A172 (cell line): Measurements from ENCODE around the gene RTN4RL1. TPM values are rescaled to one million over a fixed set of nuclear protein-coding genes. Genes with fewer than 3 reads are reported as not detected.

Experiments used
- DNase-seq: peaks from one replicate; pipeline ENCODE4 v3.0.0-alpha.2; 2015; ENCODE audit warnings: low spot score
- total RNA-seq: library from RNA; depleted of rRNA; stranded (reverse); fragments of >200 nt; shearing (Covaris generic); gene quantifications from 2 replicates; pipeline ENCODE4 v1.2.3, GENCODE V29; 2014

Gene RTN4RL1
- total RNA-seq, 1 experiment from 2014 or later, result 2.2 TPM

DNA sequence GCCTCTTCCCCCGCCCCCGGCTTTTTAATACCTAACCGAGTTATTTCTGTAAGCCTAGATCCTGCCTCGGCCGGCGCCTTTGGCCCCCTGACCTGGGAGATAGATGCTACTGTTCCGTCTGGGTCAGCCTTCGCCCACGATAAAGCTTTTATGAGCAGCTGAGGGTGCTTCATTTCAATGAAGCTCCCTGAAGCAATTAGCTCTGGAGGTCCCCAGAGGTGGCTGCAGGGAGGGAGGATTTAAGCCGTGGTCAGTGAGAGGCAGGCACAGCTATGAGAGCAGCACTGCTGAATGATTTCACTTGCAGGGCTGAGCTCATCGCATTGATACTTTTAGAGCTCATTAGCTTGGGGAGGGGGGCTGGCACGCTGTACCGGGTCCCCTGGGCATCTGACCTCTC is 105.9 kb downstream of the RTN4RL1 start:
- DNase-seq, result no peak

DNA sequence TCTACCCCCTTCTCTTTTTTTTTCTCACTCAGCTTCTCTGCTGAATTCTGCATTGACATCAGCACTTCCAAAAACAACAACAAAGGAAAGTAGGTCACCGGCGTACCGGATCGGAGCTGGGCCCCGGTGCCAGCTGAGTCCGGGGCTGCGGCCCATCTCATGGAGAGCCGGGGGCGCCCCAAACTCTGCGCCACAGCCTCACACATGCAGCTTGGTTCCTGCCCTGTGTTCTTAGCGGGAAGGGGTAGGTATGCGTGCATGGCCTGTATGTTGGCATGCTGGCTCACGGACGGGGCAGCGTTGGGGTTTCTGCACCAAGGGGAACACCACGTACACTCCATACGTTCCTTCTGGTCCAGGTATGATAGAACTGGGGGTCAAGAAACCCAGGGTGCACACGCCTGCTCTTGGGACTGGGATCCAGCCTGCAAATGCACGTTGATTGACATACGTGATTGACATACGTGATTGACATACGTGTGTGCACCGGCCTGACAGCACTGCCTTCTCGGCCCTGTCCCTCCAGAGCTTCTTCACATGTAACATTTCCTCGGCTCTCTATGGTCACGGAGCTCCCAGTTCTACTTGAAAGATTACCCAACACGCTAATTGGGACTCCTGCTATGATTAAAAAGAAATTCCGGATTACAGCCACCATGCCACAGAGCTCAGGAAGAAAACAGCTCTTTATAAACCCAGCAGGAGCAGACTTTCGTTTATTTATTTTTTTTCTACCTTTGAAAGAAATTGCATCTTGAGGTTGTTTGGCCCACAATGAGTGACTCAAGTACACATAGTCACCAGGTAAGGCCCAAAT is 106.6 kb downstream of the RTN4RL1 start:
- DNase-seq, result no peak

DNA sequence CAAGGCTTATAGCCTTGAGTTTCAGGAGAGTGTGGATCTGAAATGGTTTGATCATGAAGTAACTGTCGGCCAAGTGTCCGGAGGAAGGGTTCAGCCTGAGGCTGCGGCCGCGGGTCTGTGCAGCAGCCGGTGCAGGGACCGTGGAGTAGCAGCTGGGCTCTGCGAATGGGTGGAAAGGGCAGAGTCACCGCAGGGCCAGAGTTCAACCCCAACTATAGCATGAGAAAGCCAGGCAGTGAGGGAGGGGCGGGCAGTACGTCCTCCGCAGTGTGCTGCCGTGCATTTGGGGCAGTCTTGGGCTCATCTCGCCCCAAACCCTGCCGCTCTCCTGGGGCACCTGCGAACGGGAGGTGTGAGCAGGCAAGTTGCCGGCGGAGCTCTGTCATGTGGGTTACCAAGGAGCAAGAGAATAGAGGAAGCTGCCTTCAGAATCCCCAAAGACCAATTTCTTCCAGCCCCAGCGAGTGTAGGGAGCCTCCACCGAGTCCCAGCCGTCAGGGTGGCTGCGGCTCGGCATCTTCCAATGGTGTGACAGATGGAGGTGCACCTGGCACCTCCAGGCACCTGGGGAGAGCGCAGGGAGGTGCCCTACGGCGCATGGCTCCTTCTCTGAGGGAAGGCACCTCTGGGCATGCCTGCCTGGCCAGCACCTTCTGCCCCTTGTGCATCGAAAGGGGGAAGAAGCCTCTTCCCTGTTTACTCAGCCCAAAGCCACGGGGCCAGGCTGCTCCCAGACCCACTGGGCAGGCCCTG is 108.0 kb downstream of the RTN4RL1 start:
- DNase-seq, result no peak

DNA sequence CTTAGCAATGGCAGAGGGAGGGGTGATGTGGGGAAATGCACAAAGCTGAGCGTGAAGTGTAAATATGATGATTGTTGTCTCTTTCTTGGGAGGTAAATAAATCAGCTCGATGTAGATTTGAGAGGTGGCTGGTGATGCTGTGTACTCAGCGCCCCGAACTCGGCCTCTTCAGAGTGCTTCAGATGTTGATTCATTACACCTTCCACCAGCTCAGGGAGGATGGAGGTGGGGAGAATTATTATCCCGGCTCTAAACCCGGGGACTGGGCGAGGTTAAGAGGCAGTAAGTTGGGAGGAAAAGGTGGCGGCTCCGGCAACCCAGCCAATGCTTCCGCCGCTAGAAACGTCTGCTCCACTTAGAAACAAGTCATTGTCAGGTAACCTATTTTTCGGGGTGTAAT is 108.8 kb downstream of the RTN4RL1 start:
- DNase-seq, result no peak

DNA sequence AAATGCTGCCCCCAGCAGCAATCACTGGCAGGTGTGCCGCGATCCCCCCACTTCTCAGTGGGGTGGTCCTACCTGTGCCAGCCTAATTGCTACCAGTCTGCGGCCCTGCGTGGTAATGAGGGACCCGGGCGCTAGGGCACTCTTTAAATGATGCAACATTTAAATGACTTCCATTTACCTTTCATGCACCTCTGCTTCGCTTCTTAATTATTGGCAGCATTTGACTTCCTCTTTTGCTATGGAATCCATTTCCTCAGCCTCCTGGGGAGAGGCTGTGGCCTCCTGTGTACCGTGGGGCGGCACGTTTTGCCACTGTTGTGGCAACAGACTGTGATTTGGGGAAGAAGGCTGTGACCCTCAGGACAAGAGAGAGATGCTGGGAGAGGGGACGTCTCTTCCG is 109.2 kb downstream of the RTN4RL1 start:
- DNase-seq, result no peak

DNA sequence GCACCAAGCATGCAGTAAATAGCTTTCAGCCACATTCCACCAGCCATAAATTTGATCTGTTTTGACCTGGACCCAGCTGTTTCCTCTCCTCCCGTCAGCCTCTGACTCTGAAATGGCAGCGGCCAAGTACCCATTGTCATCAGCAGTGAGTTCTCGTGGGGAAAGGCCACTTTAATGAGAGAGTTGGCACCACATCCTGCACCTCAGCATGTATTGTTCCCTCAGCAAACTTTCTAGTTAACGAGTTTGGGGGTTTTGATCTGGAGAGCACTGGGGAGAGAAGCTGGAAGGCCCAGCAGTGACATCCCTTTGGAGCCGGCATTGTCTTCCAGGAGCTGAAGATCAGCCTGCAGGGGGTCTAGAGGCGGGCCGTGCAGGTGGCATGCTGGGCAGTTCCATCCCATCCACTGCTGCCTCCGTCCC is 110.5 kb downstream of the RTN4RL1 start:
- DNase-seq, result no peak

DNA sequence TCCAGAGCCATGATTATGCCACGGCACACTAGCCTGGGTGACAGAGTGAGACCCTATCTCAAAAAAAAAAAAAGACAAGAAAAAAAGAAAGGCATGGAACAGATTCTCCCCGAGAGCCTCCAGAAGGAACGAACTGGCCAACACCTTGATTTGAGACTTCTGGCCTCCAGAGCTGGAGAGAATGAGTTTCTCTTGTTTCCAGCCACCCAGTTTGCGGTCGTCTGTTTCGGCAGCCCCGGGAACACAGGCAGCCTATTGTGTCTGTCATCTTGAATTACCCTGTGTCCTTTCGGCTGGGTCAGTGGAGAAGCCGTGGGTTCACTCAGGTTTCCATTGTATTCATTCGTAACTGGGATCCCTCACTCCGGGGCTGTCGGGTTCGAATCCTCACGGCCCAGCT is 111.4 kb downstream of the RTN4RL1 start:
- DNase-seq, result no peak

DNA sequence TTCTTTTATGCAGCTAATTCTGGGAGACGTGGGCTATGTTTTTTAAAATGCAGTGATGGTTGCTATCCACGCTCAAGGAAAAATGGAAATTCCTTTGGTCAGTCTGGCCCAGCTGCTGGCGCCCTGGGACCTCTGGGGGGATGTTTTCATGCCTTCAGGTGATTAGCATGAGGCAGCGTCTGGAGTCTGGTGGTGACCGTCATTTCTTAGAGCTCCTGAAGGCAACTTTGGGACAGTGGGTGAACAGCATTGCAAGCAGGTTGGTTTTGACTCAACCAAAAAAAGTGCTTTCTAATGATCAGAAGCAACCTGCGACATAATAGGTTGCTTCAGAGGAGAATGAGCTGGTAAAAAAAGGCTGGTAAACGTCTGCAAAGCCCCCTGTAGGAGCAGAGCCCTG is 113.0 kb downstream of the RTN4RL1 start:
- no peak for DNase-seq

DNA sequence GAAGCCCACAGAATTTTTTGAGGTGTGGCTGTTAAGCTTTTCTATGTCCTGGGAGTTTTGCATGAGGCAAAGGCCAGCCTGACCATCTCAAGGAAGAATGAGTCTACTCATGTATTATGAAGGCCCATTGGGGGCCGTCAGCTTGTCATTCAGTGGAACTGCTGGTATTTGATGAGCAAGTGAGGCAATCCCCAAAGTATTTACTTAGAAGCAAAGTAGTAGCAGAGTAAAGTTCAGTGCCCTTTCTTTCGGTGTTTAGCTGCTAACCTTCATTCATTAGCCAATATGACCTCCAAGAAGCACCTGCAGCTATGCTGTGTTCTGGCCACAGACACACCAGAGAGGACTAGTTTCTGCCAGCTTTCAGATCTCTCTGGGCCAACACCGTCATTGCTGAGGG is 115.1 kb downstream of the RTN4RL1 start:
- DNase-seq, result no peak

DNA sequence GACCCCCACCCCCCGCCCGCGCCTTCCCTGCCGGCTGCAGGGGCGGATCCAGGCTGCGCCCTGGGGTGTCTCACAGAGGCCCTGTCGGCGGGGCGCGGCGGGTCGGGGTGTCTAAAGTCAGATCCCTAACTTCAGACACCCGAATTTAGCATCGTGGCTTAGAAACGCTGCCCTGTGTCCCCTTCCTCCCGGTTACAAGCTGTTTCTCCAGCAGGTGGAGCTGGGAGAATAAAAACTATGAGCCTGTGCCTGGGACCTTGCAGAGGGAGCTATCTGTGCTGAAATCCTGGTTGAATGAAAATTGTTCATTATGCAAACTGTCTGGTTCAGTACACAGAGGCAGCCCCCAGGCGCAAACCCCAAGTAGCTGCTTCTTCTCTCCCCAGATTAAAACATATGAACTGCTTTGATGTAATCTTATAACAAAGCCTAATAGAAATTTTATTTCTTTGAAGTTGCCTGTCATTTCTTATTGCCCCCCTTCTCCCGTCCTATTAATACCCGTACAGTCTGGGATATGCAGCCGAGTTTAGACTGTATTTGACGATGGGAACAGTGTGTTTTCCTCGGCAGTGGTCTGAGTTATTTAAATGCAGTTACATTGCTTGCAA is 116.3 kb downstream of the RTN4RL1 start:
- peak; percentile 71 for DNase-seq

DNA sequence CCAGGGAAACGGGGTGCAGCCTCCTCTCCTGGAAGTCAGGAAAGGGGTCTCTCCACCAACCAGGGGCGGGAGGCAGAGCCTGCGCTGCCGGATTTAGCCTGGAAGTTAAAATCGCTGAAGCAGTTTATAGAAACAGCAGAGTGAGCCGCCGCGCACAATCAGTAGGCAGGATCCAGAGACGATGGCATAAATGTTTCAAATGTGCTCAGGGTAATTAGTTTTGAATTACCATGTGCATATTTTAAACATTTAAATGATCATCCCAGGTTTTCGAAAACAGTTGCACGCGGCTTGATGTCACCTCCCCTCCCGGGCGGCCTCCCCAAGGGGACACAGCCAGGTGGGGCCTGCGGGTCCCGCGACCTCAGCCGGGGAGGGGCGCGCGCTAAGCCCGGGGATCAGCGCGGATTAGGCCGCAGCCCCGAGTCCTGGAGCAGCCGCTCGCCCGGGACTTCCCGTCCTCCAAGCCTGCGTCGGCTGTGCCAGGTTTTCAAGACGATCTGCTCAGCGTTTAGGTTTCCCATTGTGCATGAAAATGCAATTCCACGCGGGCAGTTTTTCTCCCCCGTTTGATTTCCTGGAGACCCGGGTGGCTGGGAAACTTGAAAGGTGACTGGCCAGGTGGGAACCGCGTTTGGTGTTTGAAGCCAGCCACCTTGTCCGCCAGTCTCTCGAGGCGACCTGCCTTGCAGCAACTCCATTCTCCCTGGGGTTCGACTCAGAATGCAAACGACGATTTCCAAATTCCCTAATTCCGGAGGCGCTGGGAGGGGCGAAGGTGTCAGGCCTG is 117.0 kb downstream of the RTN4RL1 start:
- DNase-seq, result no peak

DNA sequence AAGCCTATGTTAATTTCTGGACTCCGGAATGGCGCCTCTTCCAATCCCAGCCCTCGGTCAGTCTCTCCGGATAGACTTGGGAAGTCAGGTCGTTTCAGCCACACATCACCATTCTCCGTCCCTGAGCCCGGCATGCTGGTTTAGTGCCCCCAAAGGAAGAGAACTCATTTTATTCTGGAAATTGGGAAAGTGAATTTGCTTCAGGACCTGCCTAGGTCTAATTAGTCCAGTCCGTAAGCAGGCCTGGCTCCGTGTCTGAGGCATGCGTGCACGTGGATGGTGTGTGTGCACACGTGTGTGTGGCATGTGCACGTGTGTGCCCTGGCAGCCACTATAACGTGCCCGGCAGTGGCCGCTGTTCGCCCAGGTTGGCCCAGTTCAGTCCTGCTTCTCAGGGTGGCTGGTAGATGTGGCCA is 117.9 kb downstream of the RTN4RL1 start:
- DNase-seq, result no peak

DNA sequence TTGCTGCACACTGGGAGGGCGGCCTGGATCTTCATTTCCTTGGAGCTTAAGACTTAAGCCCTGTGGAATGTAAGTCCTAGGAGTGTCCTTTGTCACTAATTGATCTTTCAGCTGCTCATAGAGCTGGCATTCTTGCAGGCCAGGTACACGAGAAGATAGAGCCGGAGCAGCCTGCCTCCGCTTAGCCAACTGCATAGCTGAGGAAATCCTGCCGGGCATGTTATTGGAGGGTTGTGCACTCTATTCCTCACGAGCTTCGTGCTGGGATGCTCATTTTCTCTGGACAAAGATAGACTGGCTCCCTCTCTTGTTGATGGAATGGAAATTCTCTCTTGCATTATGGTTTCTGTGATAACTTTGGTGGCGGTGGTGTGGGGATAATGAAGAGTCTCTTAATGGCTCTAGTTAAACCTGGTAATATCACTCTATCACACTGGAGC is 118.5 kb downstream of the RTN4RL1 start:
- no peak for DNase-seq

DNA sequence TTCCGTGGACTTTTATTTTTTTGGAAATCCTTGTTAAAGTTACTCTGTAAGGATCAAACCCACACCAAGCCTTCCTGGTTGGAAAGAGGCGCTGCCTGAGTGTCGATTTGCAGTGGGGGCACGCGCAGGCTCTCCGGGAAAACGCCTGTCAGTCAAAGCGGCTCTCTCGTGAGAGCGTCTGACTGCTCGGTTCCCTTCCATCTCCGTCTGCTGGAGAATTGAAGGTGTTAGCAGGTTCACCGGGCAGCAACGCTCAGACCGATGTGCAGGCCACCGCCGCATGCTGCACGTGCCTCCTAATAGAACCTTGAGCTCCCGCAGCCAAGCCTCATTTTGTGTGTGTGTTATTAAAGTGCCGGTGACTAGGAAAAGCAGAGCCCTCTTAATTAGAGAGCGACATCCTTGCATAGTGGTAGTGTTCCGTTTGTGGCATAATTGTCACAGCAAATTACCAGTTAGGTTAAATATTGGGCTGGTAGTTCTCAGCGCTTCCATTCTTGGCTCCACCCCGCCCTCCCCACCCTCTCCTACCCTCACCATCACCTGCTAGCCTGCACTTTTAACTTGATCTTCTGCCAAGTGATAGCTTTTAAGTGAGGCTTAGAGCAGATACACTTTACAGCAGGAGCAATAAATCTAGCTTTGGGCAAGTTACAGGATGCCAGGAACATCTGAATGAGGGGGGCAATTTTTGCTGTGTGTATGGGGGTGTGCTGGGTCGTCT is 119.8 kb downstream of the RTN4RL1 start:
- no peak for DNase-seq

DNA sequence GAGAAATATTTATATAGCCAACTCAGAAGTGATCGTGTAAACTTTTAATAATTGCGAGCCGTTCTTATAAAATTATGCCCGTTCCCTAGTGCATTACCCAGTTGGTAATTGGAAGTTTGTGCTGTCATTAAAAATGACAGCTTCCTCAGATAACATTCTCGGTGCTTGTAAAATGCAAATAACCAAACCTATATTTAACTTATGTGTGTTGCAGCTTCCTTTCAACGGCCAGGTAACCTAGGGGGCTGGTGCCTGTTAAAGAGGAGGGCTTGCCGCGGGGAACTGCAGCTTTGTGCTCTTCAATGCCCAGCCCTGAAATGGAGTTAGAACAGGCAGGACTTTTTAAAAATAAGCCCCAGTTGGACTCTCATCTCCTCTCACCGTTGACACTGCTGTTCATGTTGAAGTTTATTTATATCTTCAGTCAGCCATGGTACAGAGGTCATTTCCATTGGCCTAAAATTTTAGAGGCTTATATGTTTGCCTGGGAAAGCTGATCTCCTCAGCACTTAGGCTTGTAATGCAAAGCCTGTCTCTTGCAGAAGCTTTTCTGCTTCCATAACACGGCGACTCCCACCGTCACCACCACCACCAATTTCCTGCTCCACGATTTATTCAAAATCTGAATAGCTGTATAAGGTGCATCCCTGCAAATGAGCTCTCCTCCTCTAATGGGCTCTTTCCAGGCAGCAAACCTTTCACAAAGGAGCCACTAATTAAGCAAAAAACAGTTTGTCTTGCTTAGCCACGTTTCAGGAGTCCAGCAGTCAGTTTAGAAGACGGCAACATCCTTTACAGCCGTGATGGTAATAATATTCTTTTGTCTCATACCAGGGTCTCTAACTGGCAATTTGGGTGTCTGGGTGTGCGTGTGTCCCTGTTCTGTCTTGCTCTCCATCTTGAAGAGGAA is 120.6 kb downstream of the RTN4RL1 start:
- DNase-seq, result no peak

DNA sequence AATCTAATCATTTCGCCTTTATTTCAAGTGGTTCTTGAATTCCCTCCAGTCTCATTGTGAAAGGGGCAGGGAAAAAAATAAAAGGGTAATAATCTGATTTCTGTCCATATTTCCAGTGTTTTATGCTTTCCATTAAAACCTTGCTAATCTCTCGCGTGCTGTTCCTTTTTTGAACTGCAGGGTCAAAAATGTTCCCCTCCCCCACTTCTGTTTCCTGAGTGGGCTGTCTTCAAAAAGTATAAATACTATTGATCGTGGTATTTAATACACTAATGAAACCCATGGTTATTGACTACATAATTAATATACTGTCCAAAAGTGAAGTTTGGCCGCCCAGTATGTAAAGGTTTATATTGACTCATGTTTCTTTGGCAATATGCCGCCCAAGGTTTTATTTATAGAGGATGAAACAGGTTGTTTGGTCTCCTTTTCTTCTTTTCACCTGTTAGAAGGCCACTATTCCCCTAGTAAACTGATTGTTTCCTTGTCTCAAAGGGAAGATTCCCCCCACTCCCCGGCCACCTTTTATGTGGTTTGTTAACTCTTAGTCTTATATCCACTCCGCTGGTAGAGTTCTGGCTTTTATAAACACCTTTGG is 125.6 kb downstream of the RTN4RL1 start:
- DNase-seq, result no peak

DNA sequence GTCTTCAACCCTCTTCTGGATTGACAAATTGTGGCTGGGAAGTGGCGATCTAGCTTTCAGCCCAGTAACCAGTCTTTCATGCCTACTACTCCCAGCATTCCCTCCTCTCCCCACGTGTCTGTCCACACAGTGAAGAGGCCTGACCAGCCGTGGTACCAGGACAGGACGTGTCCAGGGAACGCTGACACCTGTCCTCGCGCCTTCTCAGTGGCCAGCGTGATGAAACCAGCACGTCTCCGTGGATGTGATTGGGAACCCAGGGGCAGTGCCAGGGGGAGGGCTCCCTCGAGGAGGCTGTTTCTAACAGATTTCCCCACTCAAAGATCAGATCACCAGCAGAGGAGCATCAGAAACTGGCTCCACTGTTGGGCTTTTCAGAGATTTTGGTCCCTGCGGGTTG is 126.3 kb downstream of the RTN4RL1 start:
- no peak for DNase-seq

DNA sequence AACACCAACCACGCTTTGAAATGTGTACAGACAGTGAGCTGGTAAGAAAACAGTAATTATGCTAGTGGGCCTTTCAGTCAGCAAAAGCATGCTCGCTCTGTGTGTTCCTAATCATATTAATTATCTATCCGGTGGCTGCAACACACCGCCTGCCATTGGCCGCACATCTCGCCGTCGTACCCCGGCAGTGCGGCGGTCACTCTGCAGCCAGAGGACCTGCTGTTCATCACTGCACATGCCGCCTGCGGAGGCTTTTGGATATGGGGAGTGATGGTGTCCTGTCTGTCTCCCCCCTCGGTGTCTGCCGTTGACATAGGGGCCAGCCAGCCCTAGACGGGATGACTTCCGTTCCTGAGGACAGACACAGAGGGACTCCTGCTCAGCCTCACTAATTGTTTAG is 126.8 kb downstream of the RTN4RL1 start:
- DNase-seq, result no peak

DNA sequence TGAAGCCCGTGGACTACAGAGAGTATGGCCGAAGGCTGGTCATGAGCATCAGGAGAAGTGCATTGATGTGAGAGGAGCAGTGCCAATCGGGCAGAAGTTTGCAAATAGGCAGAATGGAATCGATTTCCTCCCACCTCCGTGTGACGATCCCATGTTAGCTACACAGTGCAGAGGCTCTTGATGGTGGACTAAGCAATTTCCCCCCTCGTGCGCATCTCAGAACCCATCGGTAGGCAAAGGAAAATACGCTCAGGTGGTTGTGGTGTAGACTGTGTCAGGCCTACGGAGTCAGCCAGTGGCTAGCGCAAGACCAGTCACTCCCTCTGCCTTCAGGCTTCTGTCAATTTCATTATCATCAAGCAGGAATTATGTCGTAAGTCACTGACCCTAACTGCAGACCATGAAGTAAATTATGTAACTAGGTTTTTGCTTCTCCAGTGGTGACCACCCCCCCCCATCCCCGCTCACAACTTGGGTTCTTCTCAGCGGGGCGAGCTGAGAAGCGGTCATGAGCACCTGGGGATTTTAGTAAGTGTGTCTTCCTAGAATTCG is 128.0 kb downstream of the RTN4RL1 start:
- DNase-seq, result no peak
